ENCODE measurements around the gene TET3.

- TF ChIP-seq CTCF (IDR thresholded peaks at IDR 0.05; ENCODE audit: poor library complexity, severe bottlenecking) = no peak
- TF ChIP-seq EP300 (conservative IDR thresholded peaks at IDR 0.05; ENCODE audit: poor library complexity, severe bottlenecking) = no peak
- TF ChIP-seq POLR2AphosphoS5 (IDR thresholded peaks at IDR 0.05) = no peak
- TF ChIP-seq EZH2 (IDR thresholded peaks at IDR 0.05; ENCODE audit: borderline replicate concordance, insufficient read depth, low read length, poor library complexity, severe bottlenecking) = no peak
Observed at GRCh38 chr2:74007121-74007520, 22.4 kb downstream of the TET3 start.
